ENCODE measurements around the gene EOLA2.
A peak's percentile ranks its signal among the peaks of the same experiment; 100 is the strongest.
"Not testable (repeated sequence)": the region's sequence is repeated elsewhere in the genome, so short reads cannot be mapped to it uniquely, and the experiment has no call there.

The EOLA2 gene

GRCh38 chrX:149939905-149940673 lies 1.8 kb upstream of the EOLA2 start:
- H3K9me3 Mint-ChIP-seq (ENCODE audit: low read depth): no peaks in the 10 kb centered on the region

DNA sequence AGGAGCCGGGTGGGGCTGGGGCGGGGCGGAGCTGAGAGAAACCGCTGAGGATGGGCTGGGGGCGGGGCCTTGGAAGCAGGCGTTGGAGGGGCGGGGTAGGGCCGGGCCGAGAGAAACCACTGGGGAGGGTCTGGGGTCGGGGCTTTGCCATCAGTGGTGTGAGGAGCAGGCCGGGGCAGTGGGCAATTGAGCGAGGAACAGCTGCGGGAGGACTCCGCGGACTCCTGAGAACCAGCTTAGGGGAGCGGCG lies 1.3 kb upstream of the EOLA2 start:
- H3K4me3 Mint-ChIP-seq: peak overlapping the region; percentile 86
- H3K9me3 Mint-ChIP-seq (ENCODE audit: low read depth): no peaks in the 10 kb centered on the region
- no peaks in the 10 kb centered on the region for H3K27me3 Mint-ChIP-seq
- H3K36me3 Mint-ChIP-seq: no peaks in the 10 kb centered on the region
- peaks cover 2% of the 10 kb centered on the region for H3K4me1 Mint-ChIP-seq (ENCODE audit: low read depth)
- peak overlapping the region; percentile 85 for H3K27ac Mint-ChIP-seq

More at GRCh38 chrX:149939905-149940673, 1.8 kb upstream of the EOLA2 start:
- Mint-ChIP-seq H3K4me1 (ENCODE audit: low read depth) (peaks cover 2% of the 10 kb centered on the region), H3K27ac (peak overlapping the region; percentile 85), H3K36me3 (no peaks in the 10 kb centered on the region), H3K4me3 (peak overlapping the region; percentile 86), H3K27me3 (no peaks in the 10 kb centered on the region)

GRCh38 chrX:149938881-149939654 lies 777 bp upstream of the EOLA2 start:
- Mint-ChIP-seq H3K4me1 (ENCODE audit: low read depth) (peaks cover 2% of the 10 kb centered on the region), H3K4me3 (peak overlapping the region; percentile 42), H3K27ac (no peak overlapping the region), H3K27me3 (no peaks in the 10 kb centered on the region), H3K36me3 (no peaks in the 10 kb centered on the region), H3K9me3 (ENCODE audit: low read depth) (no peaks in the 10 kb centered on the region)

DNA sequence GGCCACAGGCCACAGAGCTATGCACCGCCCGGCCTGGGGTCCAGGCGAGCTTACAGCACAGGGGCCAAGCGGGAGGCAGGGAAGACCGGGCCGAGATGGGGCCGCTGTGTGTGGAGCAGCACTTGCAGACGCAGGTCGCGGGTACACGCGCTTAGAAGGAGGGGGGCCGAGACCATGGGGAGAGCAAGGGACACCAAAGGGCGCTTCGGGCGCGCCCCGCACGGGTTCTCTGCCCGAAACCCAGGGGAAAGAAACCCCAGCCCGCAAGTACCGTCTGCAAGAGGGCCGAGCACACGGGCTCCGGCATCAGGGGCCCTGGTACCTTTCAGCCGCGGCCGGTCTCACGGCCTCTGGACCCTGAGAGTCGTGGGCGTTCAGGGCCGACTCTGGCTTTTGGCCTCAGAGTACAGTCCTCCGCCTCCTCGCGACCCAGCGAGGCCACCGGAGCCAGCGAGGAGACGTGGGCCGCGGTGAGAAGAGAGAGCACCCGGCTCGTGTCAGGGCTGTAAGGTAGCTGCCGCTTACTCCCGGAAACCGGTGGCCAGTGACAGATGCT lies 342 bp downstream of the EOLA2 start:
- Mint-ChIP-seq H3K4me3 (peak overlapping the region; percentile 92), H3K9me3 (ENCODE audit: low read depth) (no peaks in the 10 kb centered on the region), H3K4me1 (ENCODE audit: low read depth) (peaks cover 2% of the 10 kb centered on the region), H3K27ac (peak overlapping the region; percentile 94), H3K27me3 (no peaks in the 10 kb centered on the region), H3K36me3 (no peaks in the 10 kb centered on the region)

GRCh38 chrX:149937328-149937727 lies 963 bp downstream of the EOLA2 start:
- H3K27ac Mint-ChIP-seq; H3K9me3 Mint-ChIP-seq (ENCODE audit: low read depth); H3K27me3 Mint-ChIP-seq; H3K4me1 Mint-ChIP-seq (ENCODE audit: low read depth); H3K36me3 Mint-ChIP-seq: not testable (repeated sequence)
- H3K4me3 Mint-ChIP-seq: peak overlapping the region; percentile 92

DNA sequence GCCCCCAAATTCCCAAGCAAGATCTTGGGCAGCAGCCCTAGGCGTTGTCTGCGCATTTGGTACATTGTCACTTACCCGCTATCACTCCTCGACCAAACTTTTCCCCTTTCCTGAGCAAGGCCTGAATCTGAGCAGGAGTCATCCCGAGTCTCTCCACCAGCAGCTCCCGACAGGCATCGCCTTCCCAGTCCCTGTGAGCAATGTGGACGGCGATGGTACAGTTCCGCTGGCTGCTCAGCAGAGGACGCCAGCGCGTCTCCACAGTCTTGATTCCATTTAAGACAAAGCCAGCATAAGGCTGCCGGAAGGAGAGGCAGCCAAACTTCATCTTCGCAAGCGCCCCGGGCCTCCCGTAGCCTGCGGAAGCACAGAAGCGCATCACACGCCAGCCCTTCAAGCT lies 4.7 kb downstream of the EOLA2 start:
- H3K27ac Mint-ChIP-seq; H3K4me3 Mint-ChIP-seq; H3K27me3 Mint-ChIP-seq; H3K4me1 Mint-ChIP-seq (ENCODE audit: low read depth); H3K9me3 Mint-ChIP-seq (ENCODE audit: low read depth); H3K36me3 Mint-ChIP-seq: not testable (repeated sequence)

DNA sequence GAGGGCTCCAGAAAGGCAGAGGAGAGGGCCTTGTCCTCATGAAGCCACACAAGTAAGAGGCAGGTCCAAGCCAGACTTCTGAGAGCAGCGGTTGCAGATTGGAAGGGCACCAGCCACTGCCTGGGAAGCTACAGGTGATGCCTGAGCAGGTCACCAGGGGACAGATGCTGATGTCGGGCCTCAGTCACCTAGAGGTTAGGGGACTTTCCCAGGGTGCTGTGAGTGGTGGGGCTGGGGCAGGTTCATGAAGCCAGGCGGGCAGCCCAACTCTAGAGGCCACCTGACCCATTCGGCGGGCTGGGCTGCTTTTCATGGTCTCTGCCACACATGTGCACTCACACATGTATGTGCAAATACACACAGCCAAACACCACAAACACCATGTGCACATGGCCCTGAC lies 5.3 kb downstream of the EOLA2 start:
- not testable (repeated sequence) for H3K27ac Mint-ChIP-seq; H3K36me3 Mint-ChIP-seq; H3K9me3 Mint-ChIP-seq (ENCODE audit: low read depth); H3K4me1 Mint-ChIP-seq (ENCODE audit: low read depth); H3K27me3 Mint-ChIP-seq; H3K4me3 Mint-ChIP-seq

- not testable (repeated sequence) for H3K4me3 Mint-ChIP-seq; H3K27me3 Mint-ChIP-seq; H3K27ac Mint-ChIP-seq; H3K4me1 Mint-ChIP-seq (ENCODE audit: low read depth); H3K9me3 Mint-ChIP-seq (ENCODE audit: low read depth); H3K36me3 Mint-ChIP-seq
These were observed 6.1 kb downstream of the EOLA2 start for GRCh38 chrX:149932150-149932549.

GRCh38 chrX:149931355-149931754 lies 6.9 kb downstream of the EOLA2 start:
- H3K36me3 Mint-ChIP-seq; H3K9me3 Mint-ChIP-seq (ENCODE audit: low read depth); H3K4me1 Mint-ChIP-seq (ENCODE audit: low read depth); H3K27ac Mint-ChIP-seq; H3K4me3 Mint-ChIP-seq; H3K27me3 Mint-ChIP-seq: not testable (repeated sequence)

DNA sequence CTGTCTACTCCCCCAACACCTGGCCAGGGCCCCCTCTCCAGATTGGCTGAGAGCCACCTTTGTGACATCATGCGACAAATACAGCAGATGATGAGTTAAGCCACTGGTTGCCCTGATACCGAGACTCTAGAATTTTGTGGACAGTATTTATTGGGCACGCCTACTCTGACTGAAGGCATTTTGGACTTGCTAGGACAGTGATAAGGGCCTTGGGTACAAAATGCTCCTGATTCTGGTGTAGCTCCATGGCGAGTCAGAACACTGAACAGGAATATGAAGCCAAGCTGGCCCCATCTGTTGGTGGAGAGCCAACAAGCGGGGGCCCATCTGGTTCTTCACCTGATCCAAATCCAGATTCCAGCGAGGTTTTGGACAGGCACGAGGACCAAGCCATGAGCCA lies 8.9 kb downstream of the EOLA2 start, which contains the start of gene HSFX4:
HSFX4 (plus strand) TSS at position 174 of the 400 bp plus-strand sequence; CDS start at position 246, 72 bp downstream.
- not testable (repeated sequence) for H3K4me1 Mint-ChIP-seq (ENCODE audit: low read depth); H3K36me3 Mint-ChIP-seq; H3K9me3 Mint-ChIP-seq (ENCODE audit: low read depth); H3K27me3 Mint-ChIP-seq; H3K27ac Mint-ChIP-seq; H3K4me3 Mint-ChIP-seq

GRCh38 chrX:149928635-149929034 lies 9.7 kb downstream of the EOLA2 start:
- not testable (repeated sequence) for H3K9me3 Mint-ChIP-seq (ENCODE audit: low read depth); H3K4me1 Mint-ChIP-seq (ENCODE audit: low read depth); H3K4me3 Mint-ChIP-seq; H3K27me3 Mint-ChIP-seq; H3K27ac Mint-ChIP-seq; H3K36me3 Mint-ChIP-seq

DNA sequence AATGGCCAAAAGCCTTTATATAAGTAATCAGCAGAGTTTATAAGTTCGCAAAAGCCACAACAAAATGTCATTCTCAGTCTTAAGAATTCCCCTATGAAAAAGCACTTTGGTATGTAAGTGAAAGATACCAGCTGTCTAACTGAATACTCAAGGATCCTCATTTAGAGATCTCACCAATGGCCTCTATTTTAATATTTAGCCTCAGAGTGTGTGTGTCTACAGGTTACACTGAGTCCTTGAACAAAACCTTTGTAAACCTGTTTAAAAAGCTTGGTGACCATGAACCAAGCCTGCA lies 10.4 kb downstream of the EOLA2 start:
- H3K9me3 Mint-ChIP-seq (ENCODE audit: low read depth); H3K27ac Mint-ChIP-seq; H3K4me1 Mint-ChIP-seq (ENCODE audit: low read depth); H3K27me3 Mint-ChIP-seq; H3K36me3 Mint-ChIP-seq; H3K4me3 Mint-ChIP-seq: not testable (repeated sequence)

DNA sequence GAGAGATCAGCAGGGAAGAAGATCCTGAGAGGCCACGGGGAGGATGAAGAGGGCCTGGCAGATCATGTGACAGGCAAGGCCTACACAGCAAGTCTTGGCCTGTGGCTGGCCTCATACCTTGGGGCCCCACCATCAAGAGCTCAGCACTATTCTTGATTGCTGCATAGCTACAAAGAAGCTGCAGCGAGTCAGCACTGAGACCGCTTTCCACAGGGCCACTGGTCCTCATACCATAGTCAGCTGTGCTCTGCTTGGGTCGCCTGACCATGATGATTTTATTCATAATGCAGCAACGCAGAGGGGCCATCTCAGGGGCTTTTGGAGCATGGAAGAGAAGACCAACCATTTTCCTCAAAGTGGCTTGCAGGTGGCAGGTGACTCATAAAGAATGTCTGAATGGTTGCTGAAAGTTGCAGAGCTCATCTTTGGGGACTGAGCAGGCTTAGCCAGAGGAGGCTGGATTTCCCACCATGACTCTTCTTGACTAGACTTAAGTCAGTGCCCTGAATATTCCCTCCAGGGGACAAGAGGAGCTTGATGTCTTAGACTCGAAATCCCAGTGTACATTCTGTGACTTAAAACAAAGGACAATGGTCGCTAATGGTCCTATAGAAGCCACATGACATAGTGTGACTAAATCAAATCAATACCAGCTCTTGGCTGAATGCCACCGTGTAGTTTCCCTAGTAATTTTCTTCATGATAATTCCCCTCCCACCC lies 10.9 kb downstream of the EOLA2 start:
- not testable (repeated sequence) for H3K4me1 Mint-ChIP-seq (ENCODE audit: low read depth); H3K27ac Mint-ChIP-seq; H3K36me3 Mint-ChIP-seq; H3K27me3 Mint-ChIP-seq; H3K4me3 Mint-ChIP-seq; H3K9me3 Mint-ChIP-seq (ENCODE audit: low read depth)

- H3K27me3 Mint-ChIP-seq; H3K36me3 Mint-ChIP-seq; H3K9me3 Mint-ChIP-seq (ENCODE audit: low read depth); H3K27ac Mint-ChIP-seq; H3K4me3 Mint-ChIP-seq; H3K4me1 Mint-ChIP-seq (ENCODE audit: low read depth): not testable (repeated sequence)
These were observed 13.9 kb downstream of the EOLA2 start for GRCh38 chrX:149924434-149924833.

- H3K36me3 Mint-ChIP-seq; H3K27me3 Mint-ChIP-seq; H3K9me3 Mint-ChIP-seq (ENCODE audit: low read depth); H3K4me1 Mint-ChIP-seq (ENCODE audit: low read depth); H3K27ac Mint-ChIP-seq; H3K4me3 Mint-ChIP-seq: not testable (repeated sequence)
These were observed 14.5 kb downstream of the EOLA2 start for GRCh38 chrX:149923836-149924235.
